GM10266 (cell line): Measurements from ENCODE around the gene EGFR.

Source experiments
- DNase-seq: peaks from one replicate; pipeline ENCODE4 v3.0.0; 2012; ENCODE audit errors: extremely low spot score
- CTCF ChIP-seq: IDR thresholded peaks from 2 replicates; pipeline ENCODE4 v1.5.1; 2012; ENCODE audit warnings: mild to moderate bottlenecking, low read depth; ENCODE audit not compliant: control insufficient read depth, insufficient read depth; ENCODE audit errors: missing control alignments

EGFR gene

GRCh38 chr7:55133630-55134358 lies 115.0 kb downstream of the EGFR start:
- no peak for DNase-seq
- no peak for TF ChIP-seq CTCF

GRCh38 chr7:55134359-55134725 lies 115.5 kb downstream of the EGFR start:
- TF ChIP-seq CTCF = no peak
- no peak for DNase-seq

GRCh38 chr7:55134786-55135185 lies 116.0 kb downstream of the EGFR start:
- DNase-seq = no peak
- TF ChIP-seq CTCF = no peak

GRCh38 chr7:55135462-55135861 lies 116.6 kb downstream of the EGFR start:
- no peak for DNase-seq
- TF ChIP-seq CTCF = no peak

GRCh38 chr7:55138663-55139062 lies 119.8 kb downstream of the EGFR start:
- TF ChIP-seq CTCF = no peak
- no peak for DNase-seq

- peak; percentile 68 for DNase-seq
- TF ChIP-seq CTCF = no peak
Measured at GRCh38 chr7:55140221-55140940, 121.6 kb downstream of the EGFR start.

GRCh38 chr7:55140941-55141278 lies 122.1 kb downstream of the EGFR start:
- TF ChIP-seq CTCF = no peak
- DNase-seq = no peak
